GM15510 (cell line): ENCODE measurements around the gene DLG1.

ENCODE experiments used
- POLR2A ChIP-seq: IDR thresholded peaks from 3 replicates; pipeline ENCODE4 v1.6.1; 2011; ENCODE audit warnings: borderline replicate concordance; ENCODE audit not compliant: insufficient read length; ENCODE audit errors: extremely low read depth

DLG1 gene

DNA sequence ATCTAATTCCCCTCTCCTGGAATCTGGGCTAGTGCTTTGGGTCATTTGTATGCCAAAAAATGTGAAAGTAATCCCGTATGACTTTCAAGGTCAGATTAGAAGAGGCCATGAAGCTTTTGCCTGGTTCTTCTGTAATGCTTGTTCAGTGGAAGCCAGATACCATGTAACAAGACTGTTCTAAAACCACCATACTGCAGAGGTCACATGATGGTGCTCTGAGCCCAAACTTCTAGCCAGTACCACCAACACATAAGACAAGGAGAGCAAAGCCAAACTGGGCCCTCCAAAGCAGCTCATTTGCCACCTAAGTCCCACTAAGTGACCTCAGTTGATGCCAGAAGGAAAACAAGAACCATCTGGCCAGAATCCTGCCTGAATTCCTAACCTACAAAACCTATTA lies 204.5 kb downstream of the DLG1 start:
- TF ChIP-seq POLR2A, result no peak

DNA sequence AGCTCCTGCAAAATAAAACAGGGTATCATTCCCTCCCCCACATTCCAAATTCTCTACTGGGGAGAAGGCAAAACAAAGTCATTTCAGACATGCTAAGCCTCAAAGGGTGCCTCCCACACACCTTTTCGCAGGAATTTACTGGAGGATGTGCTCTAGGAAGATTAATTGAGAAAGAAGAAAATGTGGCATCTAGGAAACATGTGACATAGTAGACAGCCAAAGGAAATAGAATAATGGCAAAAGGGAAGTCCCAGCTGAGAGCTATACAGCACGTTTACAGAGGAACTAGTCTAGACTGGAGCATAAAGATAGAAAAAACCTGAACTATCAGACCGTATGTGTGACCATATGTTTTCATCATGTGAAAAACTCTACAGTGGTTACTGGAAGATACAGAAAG lies 210.0 kb downstream of the DLG1 start:
- no peak for TF ChIP-seq POLR2A

DNA sequence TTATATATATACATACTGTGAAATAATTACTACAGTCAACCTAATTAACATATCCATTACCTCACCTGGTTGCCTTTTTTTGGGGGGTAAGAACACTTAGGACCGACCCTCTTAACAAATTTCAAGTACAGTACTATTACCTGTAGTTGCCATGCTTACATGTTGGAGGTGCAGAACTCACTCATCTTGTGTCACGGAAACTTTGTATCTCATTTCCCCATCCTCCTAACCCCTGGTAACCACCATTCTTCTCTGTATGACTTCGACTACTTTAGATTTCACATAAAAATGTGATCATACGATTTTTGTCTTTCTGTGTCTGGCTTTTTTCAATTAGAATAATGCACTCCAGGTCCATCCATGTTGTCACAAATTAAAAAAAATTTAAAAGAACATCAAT lies 213.3 kb downstream of the DLG1 start:
- no peak for TF ChIP-seq POLR2A

DNA sequence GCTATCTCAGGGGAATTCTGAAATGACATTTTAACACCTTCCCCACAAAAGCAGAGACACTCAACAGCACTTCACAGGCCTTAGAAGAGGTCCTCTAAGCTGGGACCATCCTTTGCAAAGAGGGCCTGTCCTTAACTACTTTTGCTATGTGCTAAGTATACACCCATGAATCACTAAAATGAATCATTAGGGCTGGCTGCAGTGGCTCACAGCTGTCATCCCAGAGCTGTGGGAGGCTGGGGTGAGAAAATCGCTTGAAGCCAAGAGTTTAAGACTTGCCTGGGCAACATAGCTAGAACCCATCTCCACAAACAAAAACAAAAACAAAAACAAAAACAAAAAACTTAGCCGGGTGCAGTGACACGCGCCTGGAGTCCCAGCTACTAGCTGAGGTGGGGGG lies 214.9 kb downstream of the DLG1 start:
- TF ChIP-seq POLR2A, result no peak

DNA sequence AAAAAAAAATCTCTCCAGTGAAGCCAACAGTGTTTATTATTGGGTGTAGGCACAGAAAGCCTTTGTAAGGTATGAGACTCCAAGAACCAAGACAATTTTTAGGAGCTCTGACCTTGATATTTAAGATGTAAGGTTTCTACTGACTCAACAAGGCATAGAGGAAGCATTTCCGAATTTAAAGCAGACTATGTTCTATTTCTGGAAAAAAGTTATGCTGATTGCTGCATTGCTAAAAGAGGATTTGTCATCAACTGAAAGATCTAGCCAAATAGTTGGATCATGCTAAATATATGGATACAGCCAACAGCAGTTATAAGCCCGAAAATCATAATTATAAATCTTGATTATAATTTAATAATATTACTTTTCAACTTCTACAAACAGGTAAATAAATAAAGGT lies 215.5 kb downstream of the DLG1 start:
- no peak for TF ChIP-seq POLR2A

DNA sequence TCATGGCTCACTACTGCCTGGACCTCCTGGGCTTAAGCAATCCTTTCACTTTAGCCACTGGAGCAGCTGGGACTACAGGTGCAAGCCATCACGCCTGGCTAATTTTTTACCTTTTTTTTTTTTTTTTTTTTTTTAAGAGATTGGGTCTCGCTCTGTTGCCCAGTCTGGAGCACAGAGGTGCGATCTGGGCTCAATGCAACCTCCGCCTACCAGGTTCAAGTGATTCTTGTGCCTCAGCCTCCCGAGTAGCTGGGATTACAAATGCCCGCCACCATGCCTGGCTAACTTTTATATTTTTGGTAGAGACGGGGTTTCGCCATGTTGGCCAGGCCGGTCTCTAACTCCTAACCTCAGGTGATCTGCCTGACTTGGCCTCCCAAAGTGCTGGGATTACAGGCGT lies 218.1 kb downstream of the DLG1 start:
- no peak for TF ChIP-seq POLR2A

DNA sequence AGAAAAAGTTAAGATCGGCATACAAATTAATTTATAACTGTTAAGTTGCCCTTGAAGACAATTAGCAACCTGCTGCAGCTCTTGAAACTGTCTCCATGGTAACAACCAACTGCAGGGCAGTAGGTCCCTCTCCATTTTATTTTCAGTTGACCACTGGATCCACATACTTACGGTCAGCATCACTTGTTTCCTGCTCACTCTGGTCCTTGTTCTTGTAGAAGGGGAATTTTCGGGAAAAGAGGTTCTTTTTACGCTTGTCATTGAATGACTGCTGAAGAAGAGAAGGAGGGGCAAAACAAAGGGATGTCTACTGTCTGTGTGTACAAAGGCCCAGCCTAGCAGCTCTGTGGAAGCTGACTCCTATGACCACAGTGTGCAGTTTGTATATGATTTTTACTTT lies 222.0 kb downstream of the DLG1 start:
- TF ChIP-seq POLR2A, result no peak

DNA sequence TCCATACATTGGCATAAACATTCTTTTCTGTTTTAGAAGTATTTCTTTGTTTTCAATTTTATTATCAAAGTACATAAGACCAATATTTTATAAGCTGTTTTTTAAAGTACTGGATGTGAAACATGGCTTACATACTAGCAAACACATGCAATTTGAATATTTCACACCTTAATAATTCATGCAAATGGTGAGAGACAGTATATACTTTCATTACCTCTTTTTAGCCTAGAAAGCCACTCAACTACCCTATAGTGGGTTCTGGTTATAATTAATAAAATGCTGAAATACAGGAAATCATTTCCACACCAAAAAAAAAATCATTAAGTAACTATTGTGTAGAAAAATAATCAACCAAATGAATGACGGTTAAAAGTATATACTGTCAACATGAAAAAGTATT lies 230.3 kb downstream of the DLG1 start:
- TF ChIP-seq POLR2A, result no peak

DNA sequence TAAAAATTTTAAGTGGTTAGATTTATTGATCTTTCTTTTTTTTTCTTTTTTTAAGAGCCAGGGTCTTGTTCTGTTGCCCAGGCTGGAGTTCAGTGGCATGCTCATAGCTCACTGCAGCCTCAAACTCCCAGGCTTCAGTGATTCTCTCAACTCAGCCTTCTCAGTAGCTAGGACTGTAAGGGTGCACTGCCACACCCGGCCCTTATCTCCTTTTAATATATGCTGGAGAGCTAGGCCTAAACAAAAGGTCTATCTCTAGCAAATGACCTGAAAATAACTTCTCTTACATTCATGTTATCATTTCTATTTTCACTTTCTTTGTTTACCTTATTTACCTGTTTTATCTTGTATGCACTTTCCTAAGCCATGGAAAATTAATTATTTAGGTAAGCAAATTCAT lies 233.6 kb downstream of the DLG1 start:
- no peak for TF ChIP-seq POLR2A

DNA sequence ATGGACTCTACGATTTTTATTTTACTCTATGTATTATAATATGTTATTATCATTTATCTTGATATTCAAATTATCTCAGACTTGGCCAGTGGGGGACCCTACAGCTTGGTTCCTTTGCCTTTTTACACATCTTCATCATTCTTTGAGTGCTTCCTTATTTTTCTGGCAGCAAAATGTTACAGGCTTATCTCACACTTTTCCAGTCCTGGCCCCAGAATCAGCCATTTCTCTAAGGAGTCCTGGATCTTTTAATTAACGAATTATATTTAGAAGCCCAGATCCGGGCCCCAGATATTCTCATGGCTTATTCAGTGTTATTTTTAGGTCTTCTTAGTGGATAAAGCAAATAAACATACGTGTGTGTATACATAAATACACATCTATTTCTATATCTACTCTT lies 236.0 kb downstream of the DLG1 start:
- no peak for TF ChIP-seq POLR2A

DNA sequence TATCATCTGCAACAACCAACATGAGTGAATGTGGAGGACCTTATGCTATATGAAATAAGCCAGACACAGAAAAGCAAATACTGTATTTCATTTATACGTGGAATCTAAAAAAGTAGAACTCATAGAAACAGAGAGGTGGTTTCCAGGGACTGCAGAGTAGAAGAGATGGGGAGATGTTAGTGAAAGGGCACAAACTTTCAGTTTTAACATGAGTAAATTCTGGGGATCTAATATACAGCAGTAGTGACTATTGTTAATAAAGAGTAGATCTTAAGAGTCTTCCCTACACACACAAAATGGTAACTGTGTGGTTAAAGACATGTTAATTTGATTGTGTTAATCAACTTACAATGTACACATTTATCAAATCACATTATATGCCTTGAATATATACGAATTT lies 247.9 kb downstream of the DLG1 start:
- no peak for TF ChIP-seq POLR2A

DNA sequence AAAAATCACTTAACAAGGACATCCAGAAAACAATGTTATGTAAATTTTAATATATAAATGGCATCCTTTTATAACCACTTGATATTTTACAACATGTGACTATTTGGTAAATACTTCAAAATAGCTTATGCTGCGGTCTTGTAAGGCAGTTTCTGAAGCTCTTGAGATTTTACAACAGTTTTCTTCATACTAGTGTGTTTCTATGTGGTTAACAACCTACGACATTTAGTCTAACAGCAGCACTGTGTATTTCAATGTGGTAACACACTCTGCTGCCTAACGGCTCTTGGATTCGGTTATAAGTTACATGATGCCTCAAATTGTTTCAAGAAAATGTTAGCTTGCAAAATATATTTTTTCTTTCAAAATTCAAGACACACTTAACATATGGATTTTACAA lies 255.9 kb downstream of the DLG1 start:
- TF ChIP-seq POLR2A, result no peak

DNA sequence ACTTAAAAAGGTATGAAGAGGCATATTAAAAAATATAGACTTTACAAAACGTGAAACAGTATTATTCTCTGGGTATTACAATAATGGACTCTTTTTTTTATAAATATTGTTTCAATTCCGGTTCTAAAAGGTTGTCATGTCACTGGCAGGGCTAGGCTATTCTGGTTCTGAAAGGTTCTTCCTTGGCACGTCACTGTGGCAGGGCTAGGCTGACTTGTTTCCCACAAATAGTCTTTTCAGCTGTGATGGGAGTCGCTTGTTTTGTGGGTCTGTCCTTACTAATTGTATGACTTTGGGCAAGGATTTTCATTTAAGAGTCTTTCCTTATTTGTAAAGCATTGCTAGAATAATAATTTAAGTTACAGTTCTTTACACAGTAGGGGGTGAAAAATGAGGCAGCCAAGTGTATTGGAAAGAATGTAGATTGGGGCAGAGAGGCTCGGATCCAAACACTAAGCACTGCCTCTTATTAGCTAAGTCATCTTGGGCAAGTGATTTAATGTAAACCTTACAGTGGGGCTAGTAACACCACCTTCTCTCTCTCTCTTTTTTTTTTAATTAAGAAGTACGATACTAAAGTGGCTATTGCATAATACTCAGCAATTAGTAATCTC lies 256.4 kb downstream of the DLG1 start:
- TF ChIP-seq POLR2A, result no peak

DNA sequence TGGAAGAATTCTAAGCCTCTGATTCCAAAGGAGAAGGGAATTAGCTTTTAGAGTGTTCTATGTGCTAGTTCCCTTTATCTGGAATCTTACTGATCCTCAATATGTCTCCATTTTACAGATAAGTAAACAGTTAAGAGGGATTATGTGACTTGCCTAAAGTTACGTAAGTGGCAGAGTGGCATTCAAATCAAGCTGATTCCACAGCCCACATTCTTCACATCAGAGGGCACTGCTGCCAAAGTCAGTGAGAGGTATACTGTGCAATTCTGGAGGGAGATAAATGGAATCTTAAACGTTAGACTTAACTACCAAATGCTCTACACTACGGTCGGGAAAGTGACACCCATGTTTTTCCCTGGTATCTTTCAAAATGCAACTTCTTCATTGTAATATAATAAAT lies 257.8 kb downstream of the DLG1 start:
- no peak for TF ChIP-seq POLR2A

DNA sequence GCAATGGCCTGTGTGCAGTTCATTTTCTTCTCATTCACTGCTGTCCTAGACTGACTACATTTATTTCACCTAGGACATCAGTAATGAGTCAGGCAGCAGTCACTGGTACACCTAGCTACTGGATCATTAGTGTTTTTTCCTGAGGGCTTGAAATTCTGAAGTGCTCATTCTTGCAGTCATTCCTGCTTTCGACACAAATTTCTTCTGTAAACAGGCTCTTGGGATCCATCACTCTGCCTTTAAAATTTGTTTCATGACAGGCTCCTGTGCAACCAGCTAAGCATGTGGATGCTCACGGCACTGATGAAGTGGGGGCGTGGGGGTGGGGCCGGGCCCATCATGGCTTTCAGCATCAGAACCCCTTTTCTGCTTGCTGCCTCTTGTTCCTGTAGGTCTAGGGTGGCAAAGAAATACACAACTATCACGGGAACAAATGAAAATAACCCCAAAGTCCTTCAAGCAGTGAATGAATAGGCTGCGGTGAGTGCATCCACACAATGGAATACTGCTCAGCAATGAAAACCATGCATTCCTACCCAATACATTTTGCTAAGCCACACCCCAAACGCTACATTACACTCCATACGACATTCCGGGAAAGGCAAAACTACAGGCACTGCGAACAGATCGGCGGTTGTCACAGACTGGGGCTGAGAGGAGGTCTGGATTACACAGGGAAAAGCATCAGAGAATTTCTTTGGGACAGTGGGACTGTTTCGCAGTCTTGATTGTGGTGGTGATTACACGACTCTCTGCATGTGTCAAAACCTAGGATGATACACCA lies 259.5 kb downstream of the DLG1 start:
- no peak for TF ChIP-seq POLR2A

DNA sequence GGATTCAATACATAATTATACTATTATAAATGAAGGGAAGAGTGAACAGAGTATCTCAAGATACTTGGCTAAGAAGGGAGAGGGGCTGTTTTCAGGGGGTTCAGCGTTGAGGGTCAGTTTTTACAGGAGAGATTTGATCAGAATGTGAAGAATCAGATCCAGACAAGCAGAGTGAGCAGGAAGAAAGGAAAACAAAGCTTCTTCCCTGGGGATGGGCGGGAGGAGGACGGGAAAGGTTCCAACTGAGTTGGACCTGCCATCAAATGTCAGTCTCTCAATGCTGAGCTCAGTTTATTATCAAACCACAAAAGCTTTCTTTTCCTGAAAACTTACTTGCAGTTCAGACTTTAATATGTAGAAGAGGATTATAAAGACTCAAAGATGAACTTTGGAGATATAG lies 262.8 kb downstream of the DLG1 start:
- no peak for TF ChIP-seq POLR2A
